GM20000 (cell line): ENCODE measurements around the gene HS6ST2.
"Not testable (repeated sequence)": the region's sequence is repeated elsewhere in the genome, so short reads cannot be mapped to it uniquely, and the experiment has no call there.

Experiments
- DNase-seq: peaks from one replicate; pipeline ENCODE4 v3.0.0; 2012; ENCODE audit warnings: low spot score
- CTCF ChIP-seq: IDR thresholded peaks from 2 replicates; pipeline ENCODE4 v1.5.1; 2012; ENCODE audit warnings: mild to moderate bottlenecking, control low read depth; ENCODE audit errors: extremely low read depth, missing control alignments

Gene HS6ST2

GRCh38 chrX:132984058-132984650 is 25.7 kb upstream of the HS6ST2 start:
- no peak for TF ChIP-seq CTCF
- DNase-seq: no peak

- DNase-seq: no peak
- TF ChIP-seq CTCF: no peak
These were observed 25.1 kb upstream of the HS6ST2 start for GRCh38 chrX:132983496-132983895.

- not testable (repeated sequence) for DNase-seq
These were observed 21.6 kb upstream of the HS6ST2 start for GRCh38 chrX:132980035-132980434.

DNA sequence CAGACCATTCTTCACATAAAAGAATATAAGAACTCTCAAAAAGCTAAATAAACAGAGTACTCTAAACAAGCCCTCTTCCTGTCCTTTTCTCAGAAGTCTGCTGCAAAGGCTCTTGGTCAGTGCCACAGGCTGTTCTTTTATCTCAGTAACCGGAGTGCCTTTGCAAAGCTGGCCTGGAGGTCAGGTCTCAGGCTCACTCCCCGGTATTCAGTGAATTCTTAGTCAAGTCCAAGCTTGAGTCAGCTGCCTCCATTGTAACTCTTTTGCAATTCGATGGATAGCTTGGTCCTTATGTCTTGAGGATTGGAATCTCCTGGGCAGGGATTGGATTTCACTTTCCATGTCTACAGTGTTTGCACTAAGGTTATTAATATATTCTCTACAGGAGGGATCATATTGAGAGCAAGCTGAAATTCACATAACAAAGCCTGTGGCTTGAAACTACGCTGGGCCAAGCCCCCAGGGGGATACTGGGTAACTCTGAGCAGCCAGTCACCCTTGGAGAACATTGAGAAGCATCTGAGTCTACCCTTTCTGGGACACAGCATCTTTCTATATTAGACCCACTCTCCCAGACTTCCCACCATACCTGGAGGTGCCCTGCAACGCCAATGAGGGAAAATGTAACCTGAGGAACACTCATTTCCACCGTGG is 10.0 kb upstream of the HS6ST2 start:
- no peak for TF ChIP-seq CTCF
- no peak for DNase-seq

GRCh38 chrX:132967049-132967448 is 8.6 kb upstream of the HS6ST2 start:
- DNase-seq: no peak
- no peak for TF ChIP-seq CTCF

DNA sequence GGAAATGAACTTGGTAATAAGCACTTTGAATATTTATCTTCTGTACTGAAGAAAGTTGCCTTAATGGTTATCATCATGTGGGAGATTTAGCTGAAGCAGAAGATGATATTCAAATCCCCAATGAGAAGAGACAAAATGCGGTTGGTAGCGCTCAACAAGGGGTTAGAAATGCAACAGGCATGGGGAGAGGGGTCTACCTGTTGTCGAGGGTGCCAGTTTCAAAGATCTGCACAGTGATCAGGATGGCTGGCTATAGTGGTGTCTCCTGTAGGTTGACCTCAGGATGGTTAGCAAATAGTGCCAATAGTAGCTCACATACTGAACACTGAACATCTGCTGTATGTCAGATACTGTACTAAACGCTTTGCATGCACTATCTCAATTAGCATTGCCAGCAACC is 7.0 kb upstream of the HS6ST2 start:
- no peak for TF ChIP-seq CTCF
- DNase-seq: no peak

GRCh38 chrX:132961511-132961910 is 3.1 kb upstream of the HS6ST2 start:
- TF ChIP-seq CTCF: no peak
- no peak for DNase-seq
